ENCODE data around the gene INAVA.

INAVA gene

DNA sequence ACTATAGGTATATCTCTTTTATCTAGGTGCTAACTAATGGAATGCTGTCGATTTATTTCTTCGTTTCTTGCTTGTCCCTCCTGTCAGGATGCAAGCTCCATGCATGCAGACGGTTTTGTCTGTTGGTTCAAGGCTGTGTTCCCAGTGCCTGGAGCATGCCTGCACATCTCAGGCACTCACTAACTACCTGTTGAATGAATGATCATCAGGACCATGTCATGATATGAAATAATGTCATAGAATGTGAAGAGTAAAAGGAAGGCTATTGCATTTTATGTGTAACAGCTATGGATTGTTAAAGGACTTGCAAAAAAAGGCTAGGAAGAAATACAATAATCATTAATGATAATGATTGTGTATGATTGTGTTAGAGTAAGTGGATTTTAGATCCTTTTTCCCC is 17.7 kb upstream of the INAVA start:
- no peak for TF ChIP-seq CTCF (IDR thresholded peaks at IDR 0.05; ENCODE audit: low read depth, low read length)

GRCh38 chr1:200877839-200878551 is 16.7 kb upstream of the INAVA start:
- no peak overlapping the region for H3K4me3 ChIP-seq (ENCODE audit: low read depth, low read length)
- TF ChIP-seq CTCF (IDR thresholded peaks at IDR 0.05; ENCODE audit: low read depth, low read length) = no peak

More for the DNA sequence above, 17.7 kb upstream of the INAVA start:
- H3K4me3 ChIP-seq (ENCODE audit: low read depth, low read length) = no peak overlapping the region

GRCh38 chr1:200880212-200880611 is 14.5 kb upstream of the INAVA start:
- no peak overlapping the region for H3K4me3 ChIP-seq (ENCODE audit: low read depth, low read length)
- no peak for TF ChIP-seq CTCF (IDR thresholded peaks at IDR 0.05; ENCODE audit: low read depth, low read length)

DNA sequence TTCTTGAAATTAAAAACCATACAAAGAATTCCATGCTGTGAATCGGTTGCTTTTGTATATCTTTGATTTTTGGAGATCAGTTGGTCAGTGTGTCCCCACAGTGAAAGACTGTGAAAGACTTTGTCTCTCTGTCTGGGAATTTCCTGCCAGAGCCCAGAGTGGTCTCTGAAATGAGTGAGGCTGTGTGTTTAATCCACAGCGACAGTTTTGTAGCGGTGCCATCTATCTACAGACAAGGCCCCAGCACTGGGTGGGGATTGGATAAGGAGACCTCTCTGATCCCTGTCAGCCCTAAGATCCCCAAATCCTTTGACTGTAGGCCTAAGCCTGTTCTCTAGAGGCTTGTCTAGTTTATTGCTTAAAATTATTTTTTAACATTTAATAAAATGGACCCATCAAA is 11.6 kb upstream of the INAVA start:
- no peak overlapping the region for H3K4me3 ChIP-seq (ENCODE audit: low read depth, low read length)
- no peak for TF ChIP-seq CTCF (IDR thresholded peaks at IDR 0.05; ENCODE audit: low read depth, low read length)

DNA sequence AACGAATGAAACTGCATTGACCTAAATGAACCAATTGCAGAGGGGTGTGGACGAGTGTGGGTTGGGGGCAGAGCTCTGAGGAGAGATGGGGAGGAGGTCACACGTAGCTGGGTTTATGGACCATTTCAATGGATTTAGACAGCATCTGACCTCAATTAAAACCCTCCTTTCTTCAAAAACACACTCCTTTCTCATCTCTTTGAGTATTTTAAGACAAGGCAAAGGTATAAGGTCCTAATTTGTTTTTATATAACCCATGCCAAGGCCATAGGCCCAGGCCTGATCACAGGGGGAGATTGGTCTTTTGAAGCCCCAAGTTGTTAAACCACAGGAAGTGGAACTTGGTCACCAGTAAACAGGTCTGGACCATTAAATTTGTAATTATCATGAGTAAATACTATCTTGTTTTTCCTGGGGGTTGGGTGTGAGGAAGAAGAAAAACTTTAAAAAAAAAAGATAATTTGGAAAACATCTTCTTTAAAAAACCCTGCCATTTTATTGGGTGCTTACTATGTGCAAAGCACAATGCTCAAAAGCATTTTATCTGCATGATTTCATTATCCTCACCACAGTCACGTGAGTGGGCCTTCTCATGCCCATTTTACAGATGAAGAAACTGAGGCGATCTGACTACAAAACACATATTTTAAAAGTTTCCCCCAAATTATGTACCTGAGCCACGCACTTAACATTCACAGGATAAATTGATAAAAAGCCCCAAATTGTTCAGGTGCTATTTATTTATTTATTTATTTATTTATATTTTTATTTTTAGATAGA is 8.9 kb upstream of the INAVA start:
- no peak for TF ChIP-seq CTCF (IDR thresholded peaks at IDR 0.05; ENCODE audit: low read depth, low read length)
- H3K4me3 ChIP-seq (ENCODE audit: low read depth, low read length) = no peak overlapping the region

DNA sequence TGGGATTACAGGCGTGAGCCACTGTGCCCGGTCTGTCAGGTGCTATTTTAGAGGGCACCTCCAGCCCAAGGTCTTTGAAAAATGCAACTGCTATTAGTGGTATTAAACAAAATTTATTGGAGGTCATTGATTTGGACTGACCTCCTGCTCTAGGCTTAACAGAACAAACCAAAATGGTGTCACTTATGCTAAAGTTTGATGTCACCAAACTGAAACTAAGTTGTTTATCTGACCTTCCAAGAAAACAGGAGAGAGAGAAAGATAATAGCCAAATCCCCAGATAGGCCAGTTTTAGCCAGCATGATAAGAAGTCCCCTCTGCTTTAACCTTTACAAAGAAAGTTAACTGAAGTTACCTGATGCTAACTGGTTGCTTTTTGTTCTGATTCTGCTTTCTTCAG is 8.1 kb upstream of the INAVA start:
- TF ChIP-seq CTCF (IDR thresholded peaks at IDR 0.05; ENCODE audit: low read depth, low read length) = no peak
- no peak overlapping the region for H3K4me3 ChIP-seq (ENCODE audit: low read depth, low read length)

- H3K4me3 ChIP-seq (ENCODE audit: low read depth, low read length) = no peak overlapping the region
- TF ChIP-seq CTCF (IDR thresholded peaks at IDR 0.05; ENCODE audit: low read depth, low read length) = no peak
Observed at GRCh38 chr1:200887036-200887435, 7.7 kb upstream of the INAVA start.
